OCI-LY7 (cell line): ENCODE data around the gene PCDH9. TPM values are rescaled to one million over a fixed set of nuclear protein-coding genes. Genes with fewer than 3 reads are reported as not detected.

Experiments
- BruUV-seq: library from RNA; stranded (reverse); fragments of 400-500 nt; replicated peaks from 2 replicates; lab custom pipeline; 2021; lab: Mats Ljungman, UMichigan
- CTCF ChIA-PET: fragments of 300-600 bp; sonication (Branson Sonifier 250); formaldehyde crosslinking; loops from one replicate; lab custom pipeline; 2022; ENCODE audit warnings: antibody characterized with exemption; ENCODE audit not compliant: unreplicated experiment; lab: Charles Lee
- POLR2A ChIA-PET: fragments of 300-600 bp; sonication (Branson Sonifier 250); formaldehyde crosslinking; loops from one replicate; lab custom pipeline; 2022; ENCODE audit warnings: antibody characterized with exemption; lab: Charles Lee
- DNase-seq: peaks from one replicate; pipeline ENCODE4 v3.0.0-alpha.2; 2015; ENCODE audit warnings: low spot score
- H2AFZ ChIP-seq: fragments of 200-600 bp; sonication (generic), shearing (Covaris generic); 2 replicates; pipeline ENCODE4 v1.6.1; 2014; ENCODE audit warnings: mild to moderate bottlenecking, antibody characterized with exemption, low read length, moderate library complexity
- H3K27ac ChIP-seq: fragments of 200-600 bp; sonication (generic); 2 replicates; pipeline ENCODE4 v1.5.1; 2014; ENCODE audit warnings: mixed run types, low read depth, mild to moderate bottlenecking, moderate library complexity, low read length, inconsistent platforms; ENCODE audit not compliant: poor library complexity, severe bottlenecking
- H3K36me3 ChIP-seq: fragments of 200-600 bp; sonication (generic); 2 replicates; pipeline ENCODE4 v1.6.1; 2014; ENCODE audit warnings: mild to moderate bottlenecking, antibody characterized with exemption, low read length, moderate library complexity, mixed read lengths; ENCODE audit not compliant: insufficient read depth
- H3K4me1 ChIP-seq: fragments of 200-600 bp; sonication (generic); 2 replicates; pipeline ENCODE4 v1.5.1; 2014; ENCODE audit warnings: mild to moderate bottlenecking, low read length; ENCODE audit not compliant: insufficient read depth, poor library complexity, severe bottlenecking
- H3K4me2 ChIP-seq: fragments of 200-600 bp; sonication (generic); 2 replicates; pipeline ENCODE4 v1.6.1; 2014; ENCODE audit warnings: mild to moderate bottlenecking, low read length
- H3K4me3 ChIP-seq: fragments of 200-600 bp; sonication (generic); 2 replicates; pipeline ENCODE4 v1.5.1; 2014; ENCODE audit warnings: mild to moderate bottlenecking, low read depth, low read length; ENCODE audit not compliant: poor library complexity, severe bottlenecking
- H3K79me2 ChIP-seq: fragments of 200-600 bp; sonication (generic); 2 replicates; pipeline ENCODE4 v1.6.1; 2016; ENCODE audit warnings: low read depth, mild to moderate bottlenecking, low read length, moderate library complexity, mixed read lengths; ENCODE audit not compliant: insufficient read depth
- H3K9me2 ChIP-seq: fragments of 200-600 bp; sonication (generic); 2 replicates; pipeline ENCODE4 v1.6.1; 2016; ENCODE audit warnings: mild to moderate bottlenecking, low read length, mixed read lengths; ENCODE audit not compliant: insufficient read depth
- H3K9me3 ChIP-seq: fragments of 200-600 bp; sonication (generic); 2 replicates; pipeline ENCODE4 v1.6.1; 2014; ENCODE audit warnings: mild to moderate bottlenecking, mixed run types, low read length, mixed read lengths
- H4K20me1 ChIP-seq: fragments of 200-600 bp; sonication (generic); 2 replicates; pipeline ENCODE4 v1.6.1; 2014; ENCODE audit warnings: mild to moderate bottlenecking, antibody characterized with exemption, low read length, moderate library complexity, mixed read lengths; ENCODE audit not compliant: insufficient read depth
- EZH2phosphoT487 ChIP-seq: fragments of 200-600 bp; sonication (generic); IDR thresholded peaks from 2 replicates; pipeline ENCODE4 v1.6.1; 2018; ENCODE audit warnings: low read depth, borderline replicate concordance, mild to moderate bottlenecking, mixed run types, antibody characterized with exemption, low read length, moderate library complexity, mixed read lengths
- intact Hi-C: fragments of 100-400 bp; cut with micrococcal nuclease; formaldehyde crosslinking; loops from one replicate; pipeline ENCODE4 v1.10.0; 2022; ENCODE audit not compliant: unreplicated experiment
- total RNA-seq, 2 experiments: library from RNA; depleted of rRNA in 1 of 2; stranded (reverse); fragments of >200 nt in 1 of 2; shearing (Covaris generic) in 1 of 2; gene quantifications; 2 replicates each; pipeline ENCODE4 v1.2.3, GENCODE V29; 2014 to 2022
- TF ChIP-seq, protein P1 (sequence below): fragments of 200-600 bp; sonication (generic); conservative IDR thresholded peaks from 2 replicates; pipeline ENCODE4 v1.5.1; 2014; ENCODE audit warnings: mild to moderate bottlenecking, antibody characterized with exemption, low read length, moderate library complexity, mixed read lengths

PCDH9 gene
- total RNA-seq, 2 experiments from 2014 or later: 20.1 to 26.0 TPM

DNA sequence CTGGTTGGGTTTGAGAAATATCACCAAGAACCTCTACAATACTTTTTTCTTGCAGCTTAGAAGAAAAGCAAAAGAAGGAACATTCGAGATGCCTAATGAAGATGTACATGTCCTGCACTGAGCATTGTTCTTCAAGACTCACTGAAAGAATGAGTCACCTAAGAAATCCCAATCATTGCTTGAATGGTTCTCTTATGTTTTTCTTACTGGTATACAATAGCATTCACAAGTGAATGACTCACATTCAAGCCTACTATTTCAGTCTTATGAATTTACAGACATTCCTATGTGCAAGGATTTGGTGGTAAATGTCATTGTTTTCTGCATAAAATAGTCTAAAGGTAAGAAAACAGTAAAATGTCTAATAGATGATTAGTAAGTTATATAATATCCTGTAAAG lies 594.6 kb downstream of the PCDH9 start:
- CTCF ChIA-PET: no interaction called here
- peaks cover under 1% of the 10 kb centered on the region; the same call in 1 of the 2 replicates for H3K9me3 ChIP-seq
- DNase-seq: no peak
- POLR2A ChIA-PET: interaction anchor here (0.9 to 1.6 kb wide), 3 partner anchors 22 to 36 kb away, joined by 3 to 5 read pairs (median 4); no protein-coding TSS in a partner anchor
- H3K79me2 ChIP-seq: no peaks in the 10 kb centered on the region
- H3K4me1 ChIP-seq: no peaks in the 10 kb centered on the region
- no peaks in the 10 kb centered on the region for H3K36me3 ChIP-seq
- no peak overlapping the region for H3K4me2 ChIP-seq
- TF ChIP-seq, protein P1, sequence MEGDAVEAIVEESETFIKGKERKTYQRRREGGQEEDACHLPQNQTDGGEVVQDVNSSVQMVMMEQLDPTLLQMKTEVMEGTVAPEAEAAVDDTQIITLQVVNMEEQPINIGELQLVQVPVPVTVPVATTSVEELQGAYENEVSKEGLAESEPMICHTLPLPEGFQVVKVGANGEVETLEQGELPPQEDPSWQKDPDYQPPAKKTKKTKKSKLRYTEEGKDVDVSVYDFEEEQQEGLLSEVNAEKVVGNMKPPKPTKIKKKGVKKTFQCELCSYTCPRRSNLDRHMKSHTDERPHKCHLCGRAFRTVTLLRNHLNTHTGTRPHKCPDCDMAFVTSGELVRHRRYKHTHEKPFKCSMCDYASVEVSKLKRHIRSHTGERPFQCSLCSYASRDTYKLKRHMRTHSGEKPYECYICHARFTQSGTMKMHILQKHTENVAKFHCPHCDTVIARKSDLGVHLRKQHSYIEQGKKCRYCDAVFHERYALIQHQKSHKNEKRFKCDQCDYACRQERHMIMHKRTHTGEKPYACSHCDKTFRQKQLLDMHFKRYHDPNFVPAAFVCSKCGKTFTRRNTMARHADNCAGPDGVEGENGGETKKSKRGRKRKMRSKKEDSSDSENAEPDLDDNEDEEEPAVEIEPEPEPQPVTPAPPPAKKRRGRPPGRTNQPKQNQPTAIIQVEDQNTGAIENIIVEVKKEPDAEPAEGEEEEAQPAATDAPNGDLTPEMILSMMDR: no peak
- TF ChIP-seq EZH2phosphoT487: no peak
- no peak overlapping the region for H3K4me3 ChIP-seq
- no TSS peak for BruUV-seq
- intact Hi-C loops: no loop called here
- H3K9me2 ChIP-seq: no peaks in the 10 kb centered on the region
- H4K20me1 ChIP-seq: no peaks in the 10 kb centered on the region
- peak overlapping the region; percentile 40; the same call in 1 of the 2 replicates for H2AFZ ChIP-seq
- no peak overlapping the region for H3K27ac ChIP-seq

DNA sequence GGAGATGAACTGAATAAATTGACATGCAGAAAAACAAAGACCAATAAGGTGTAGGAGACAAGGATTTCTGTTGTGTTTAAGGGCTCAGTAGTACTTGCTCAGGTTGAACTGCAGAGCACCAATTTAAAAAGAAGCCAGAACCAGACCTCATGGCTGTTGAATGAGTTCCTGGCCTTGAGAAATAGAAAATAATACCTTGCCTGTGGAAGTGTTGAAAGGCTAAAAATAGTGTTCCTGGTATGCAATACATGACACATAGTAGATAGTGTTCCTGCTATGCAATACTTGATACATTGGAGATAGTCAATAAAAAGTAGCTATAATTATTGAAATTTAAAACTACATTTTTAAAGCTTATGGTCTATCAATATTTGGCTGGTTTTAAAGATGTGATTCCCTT lies 595.8 kb downstream of the PCDH9 start:
- Histone ChIP-seq H3K36me3 (peaks cover 4% of the 10 kb centered on the region; the same call in 1 of the 2 replicates), H3K79me2 (no peaks in the 10 kb centered on the region), H3K27ac (no peak overlapping the region), H3K9me3 (peaks cover 11% of the 10 kb centered on the region; the same call in 1 of the 2 replicates), H3K4me3 (no peak overlapping the region), H3K9me2 (no peaks in the 10 kb centered on the region), H4K20me1 (no peaks in the 10 kb centered on the region), H2AFZ (no peak overlapping the region), H3K4me2 (no peak overlapping the region), H3K4me1 (no peaks in the 10 kb centered on the region)
- no TSS peak for BruUV-seq
- POLR2A ChIA-PET: interaction anchor here (0.6 to 1.6 kb wide), 5 partner anchors 10 to 128 kb away, joined by 3 to 5 read pairs (median 3); no protein-coding TSS in a partner anchor
- CTCF ChIA-PET: no interaction called here
- intact Hi-C loops: no loop called here
- DNase-seq: no peak
- no peak for TF ChIP-seq EZH2phosphoT487
- TF ChIP-seq, protein P1: no peak

DNA sequence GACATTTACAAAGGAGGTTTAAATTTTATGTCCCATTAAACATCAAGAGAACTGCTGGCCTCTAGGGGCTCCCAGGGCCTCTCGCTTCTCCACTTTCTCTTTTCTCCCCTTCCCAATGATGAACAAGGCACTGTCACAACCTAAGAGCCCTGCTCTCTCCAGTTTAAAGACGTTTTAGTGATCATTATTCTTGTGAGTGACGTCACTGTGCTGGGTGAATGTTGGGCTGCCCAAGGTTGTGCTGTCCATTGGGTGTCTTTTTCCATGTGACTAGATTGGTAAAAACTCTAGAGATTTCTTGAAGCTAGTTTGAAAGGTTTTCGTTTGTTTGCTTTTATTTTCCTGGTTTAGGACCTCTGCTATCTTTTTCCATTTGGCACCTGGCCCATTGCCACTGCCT lies 602.6 kb downstream of the PCDH9 start:
- Histone ChIP-seq H3K27ac (no peak overlapping the region), H3K4me2 (no peak overlapping the region), H3K9me2 (no peaks in the 10 kb centered on the region), H3K36me3 (peaks cover 7% of the 10 kb centered on the region; the same call in 1 of the 2 replicates), H3K79me2 (no peaks in the 10 kb centered on the region), H3K4me3 (no peak overlapping the region), H2AFZ (no peak overlapping the region), H4K20me1 (no peaks in the 10 kb centered on the region), H3K4me1 (no peaks in the 10 kb centered on the region), H3K9me3 (peaks cover 17% of the 10 kb centered on the region; the same call in 1 of the 2 replicates)
- DNase-seq: no peak
- intact Hi-C loops: no loop called here
- ChIA-PET CTCF (no interaction called here), POLR2A (interaction anchor here (0.6 to 1.3 kb wide), 4 partner anchors 16 to 1446 kb away, joined by 3 to 5 read pairs (median 4); no protein-coding TSS in a partner anchor)
- no TSS peak for BruUV-seq
- TF ChIP-seq, protein P1: 0 out of 2 replicates have a peak, but pooled peaks have one; percentile 28
- TF ChIP-seq EZH2phosphoT487: no peak
